ENCODE data around the gene SCYGR4.

GRCh38 chr2:227608561-227609338 is 8.5 kb upstream of the SCYGR4 start:
- TF ChIP-seq EP300 (IDR thresholded peaks at IDR 0.05) (no peak), CTCF (IDR thresholded peaks at IDR 0.05) (no peak), POLR2AphosphoS5 (IDR thresholded peaks at IDR 0.05) (no peak)

Measured in esophagus muscularis mucosa (tissue), 4 donors.